Esophagus muscularis mucosa (tissue), 4 donors: Measurements from ENCODE around the gene GTPBP6.

Experiments
- CTCF ChIP-seq, 3 experiments: fragments of 200-600 bp in 2 of 3; fragments of 450-650 bp in 1 of 3; sonication (generic) in 2 of 3; IDR thresholded peaks; one replicate each; pipeline ENCODE4 v1.5.1; 2017 to 2019; ENCODE audit warnings: antibody characterized with exemption in 3 of 3, mild to moderate bottlenecking in 2 of 3, moderate library complexity in 1 of 3
- EP300 ChIP-seq: sonication (generic); formaldehyde crosslinking; IDR thresholded peaks from one replicate; pipeline ENCODE4 v1.6.1; 2017; ENCODE audit warnings: antibody characterized with exemption
- POLR2AphosphoS5 ChIP-seq, 2 donors: sonication (generic); formaldehyde crosslinking; IDR thresholded peaks; one replicate each; pipeline ENCODE4 v1.6.1; 2017; ENCODE audit warnings: antibody characterized with exemption in 2 of 2

DNA sequence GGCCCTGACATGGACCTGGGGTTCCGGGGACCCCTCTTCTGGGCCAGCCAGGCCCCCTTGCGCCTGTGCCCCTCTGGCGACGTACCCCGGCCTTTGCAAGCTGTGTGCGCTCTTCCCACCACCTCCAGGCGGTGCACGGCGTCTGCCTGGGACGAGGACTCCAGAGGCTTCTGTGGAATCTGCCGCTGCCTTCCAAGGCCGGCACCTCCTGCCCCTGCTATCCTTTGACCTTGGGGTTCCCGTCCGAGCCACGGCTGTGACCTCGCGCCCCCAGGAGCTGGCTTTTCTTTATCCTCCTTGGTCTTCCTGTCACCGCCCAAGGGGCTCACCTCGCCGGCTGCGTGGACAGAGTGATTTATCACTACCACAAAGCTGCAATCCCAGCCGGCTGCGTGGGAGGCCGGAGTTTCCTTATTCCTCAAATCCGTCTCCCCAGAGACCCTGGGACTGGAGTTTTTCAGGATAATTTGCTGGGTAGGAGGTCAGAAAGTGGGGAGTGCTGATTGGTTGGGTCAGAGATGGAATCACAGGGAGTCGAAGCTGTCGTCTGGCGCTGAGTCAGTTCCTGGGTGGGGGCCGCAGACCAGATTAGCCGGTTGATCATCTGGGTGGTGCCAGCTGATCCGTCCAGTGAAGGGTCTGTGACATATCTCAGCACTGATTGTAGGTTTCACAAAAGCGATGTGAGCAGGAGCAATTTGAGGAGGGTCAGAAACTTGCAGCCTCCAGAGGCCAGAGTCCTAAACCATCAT lies 57.3 kb downstream of the GTPBP6 start:
- TF ChIP-seq CTCF (IDR thresholded peaks at IDR 0.05): no peak
- no peak for TF ChIP-seq EP300
- no peak for TF ChIP-seq POLR2AphosphoS5 (IDR thresholded peaks at IDR 0.05)
